Inflammatory macrophage treated with lipopolysaccharide for 1 hour (primary cell): ENCODE measurements around the gene DNHD1.

ENCODE experiments used
- DNase-seq, 2 donors: peaks; one replicate each; pipeline ENCODE4 v3.0.0-alpha.2; 2020 to 2022

DNHD1 gene

DNA sequence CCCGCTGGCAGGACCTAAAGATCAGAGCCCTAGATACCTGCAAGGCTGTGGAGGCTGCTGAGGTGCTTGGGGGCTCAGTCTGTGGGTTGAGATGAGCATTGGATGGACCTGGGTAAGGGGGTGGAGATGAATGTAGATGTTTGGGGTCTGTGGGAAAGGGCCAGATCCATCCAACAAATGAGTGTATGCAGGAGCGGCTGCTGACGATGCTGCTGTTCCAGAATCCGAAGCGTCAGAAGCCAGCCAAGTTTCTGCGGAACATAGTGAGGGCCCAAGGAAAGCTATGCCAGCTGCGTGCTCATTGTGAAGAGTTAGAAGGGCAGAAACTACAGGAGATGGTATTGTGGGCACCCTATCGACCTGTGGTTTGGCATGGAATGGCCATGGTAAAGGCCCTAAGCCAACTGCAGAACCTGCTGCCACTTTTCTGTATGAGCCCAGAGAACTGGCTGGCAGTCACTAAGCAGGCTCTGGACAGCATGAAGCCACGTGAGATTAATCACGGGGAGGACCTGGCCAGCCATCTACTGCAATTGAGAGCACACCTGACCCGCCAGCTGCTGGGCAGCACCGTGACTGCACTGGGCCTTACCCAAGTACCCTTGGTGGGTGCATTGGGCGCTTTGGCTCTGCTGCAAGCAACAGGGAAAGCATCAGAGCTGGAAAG lies 69.8 kb downstream of the DNHD1 start:
- DNase-seq: no peak

DNA sequence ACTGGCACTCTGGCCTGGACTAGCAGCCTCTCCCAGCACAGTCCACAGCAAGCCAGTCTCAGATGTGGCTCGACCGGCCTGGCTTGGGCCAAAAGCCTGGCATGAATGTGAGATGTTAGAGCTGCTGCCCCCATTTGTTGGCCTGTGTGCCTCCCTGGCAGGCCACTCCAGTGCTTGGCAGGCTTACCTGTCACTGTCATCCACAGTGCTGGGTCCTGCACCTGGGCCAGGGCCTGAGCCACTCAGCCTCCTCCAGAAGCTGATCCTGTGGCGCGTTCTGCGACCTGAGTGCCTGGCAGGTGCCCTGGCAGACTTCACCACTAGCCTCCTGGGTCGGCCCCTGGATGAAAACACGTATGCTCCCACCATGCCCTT lies 70.3 kb downstream of the DNHD1 start:
- no peak for DNase-seq

DNA sequence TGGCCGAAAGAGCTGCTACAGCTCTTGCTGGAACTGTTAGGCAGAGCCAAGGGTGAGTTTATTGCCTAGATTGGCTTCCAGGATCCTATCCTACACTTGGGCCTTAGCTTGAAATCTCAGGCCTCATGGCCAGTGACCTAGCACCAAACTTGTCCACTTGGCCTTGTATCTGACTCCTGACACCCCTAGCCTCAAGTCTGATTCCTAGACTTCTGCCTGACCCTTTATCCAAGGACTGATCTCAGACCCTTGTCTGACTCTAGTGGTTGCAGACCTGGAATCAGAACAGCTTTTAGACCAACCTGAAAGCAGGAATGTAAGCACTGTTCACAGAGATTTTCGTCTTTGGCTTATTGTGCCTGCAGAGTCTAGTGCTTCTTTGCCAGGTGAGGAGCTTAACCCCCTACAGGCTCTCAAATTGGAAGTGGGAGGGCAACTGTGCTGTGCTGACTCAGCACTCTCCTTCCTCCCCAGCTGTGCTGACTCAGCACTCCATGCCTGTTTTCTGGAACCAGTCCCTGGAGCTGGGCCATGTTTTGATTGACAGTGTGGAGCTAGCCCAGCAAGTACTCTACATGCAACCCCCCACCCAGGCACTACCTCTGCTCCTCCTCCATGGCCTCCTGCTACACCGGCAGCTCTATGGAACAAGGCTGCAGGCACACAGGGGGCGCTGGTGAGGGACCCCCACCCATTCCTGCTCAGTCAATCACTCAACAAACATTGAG lies 71.3 kb downstream of the DNHD1 start:
- DNase-seq: no peak

DNA sequence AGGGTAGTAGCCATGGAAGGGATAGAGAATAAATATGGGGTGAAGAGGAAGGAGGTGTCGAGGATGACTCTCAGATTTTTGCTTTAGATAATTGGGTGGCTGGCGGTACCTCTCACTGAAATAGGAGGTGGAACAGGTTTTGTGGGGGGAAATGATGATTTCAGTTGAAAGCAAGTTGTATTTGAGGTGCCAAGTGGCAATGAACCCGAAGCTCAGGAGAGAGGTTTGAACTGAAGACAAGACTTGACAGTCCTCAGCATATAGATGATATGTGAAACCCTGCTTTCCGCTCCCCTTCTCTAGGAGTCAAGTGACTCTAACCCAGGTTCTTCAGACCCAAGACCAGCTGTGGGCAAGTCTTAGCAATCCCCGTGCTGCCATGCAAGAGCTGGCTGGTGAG lies 72.6 kb downstream of the DNHD1 start:
- DNase-seq: no peak

DNA sequence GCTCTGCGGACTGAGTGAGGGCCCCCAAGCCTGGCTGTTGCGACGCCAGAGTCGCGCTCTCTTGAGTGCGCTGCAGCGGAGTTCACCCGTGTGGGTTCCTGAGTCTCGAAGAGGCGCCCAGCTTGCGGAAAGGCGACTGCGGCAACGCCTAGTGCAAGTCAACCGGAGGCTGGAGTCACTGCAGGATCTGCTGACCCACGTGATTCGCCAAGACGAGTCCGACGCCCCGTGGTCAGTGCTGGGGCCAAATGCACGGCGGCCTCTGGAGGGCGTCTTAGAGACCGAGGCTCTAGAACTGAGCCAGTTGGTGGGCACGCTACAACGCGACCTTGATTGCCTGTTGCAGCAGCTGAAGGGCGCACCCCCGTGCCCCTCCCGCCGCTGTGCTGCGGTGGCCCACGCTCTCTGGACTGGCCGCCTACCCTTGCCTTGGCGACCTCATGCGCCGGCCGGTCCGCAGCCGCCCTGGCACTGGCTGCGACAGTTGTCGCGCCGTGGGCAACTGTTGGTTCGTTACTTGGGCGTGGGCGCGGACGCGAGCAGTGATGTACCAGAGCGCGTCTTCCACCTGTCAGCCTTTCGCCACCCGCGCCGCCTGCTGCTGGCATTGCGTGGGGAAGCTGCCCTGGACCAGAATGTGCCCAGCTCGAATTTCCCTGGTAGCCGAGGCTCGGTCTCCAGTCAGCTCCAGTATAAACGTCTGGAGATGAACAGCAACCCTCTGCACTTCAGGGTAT lies 73.8 kb downstream of the DNHD1 start:
- no peak for DNase-seq

DNA sequence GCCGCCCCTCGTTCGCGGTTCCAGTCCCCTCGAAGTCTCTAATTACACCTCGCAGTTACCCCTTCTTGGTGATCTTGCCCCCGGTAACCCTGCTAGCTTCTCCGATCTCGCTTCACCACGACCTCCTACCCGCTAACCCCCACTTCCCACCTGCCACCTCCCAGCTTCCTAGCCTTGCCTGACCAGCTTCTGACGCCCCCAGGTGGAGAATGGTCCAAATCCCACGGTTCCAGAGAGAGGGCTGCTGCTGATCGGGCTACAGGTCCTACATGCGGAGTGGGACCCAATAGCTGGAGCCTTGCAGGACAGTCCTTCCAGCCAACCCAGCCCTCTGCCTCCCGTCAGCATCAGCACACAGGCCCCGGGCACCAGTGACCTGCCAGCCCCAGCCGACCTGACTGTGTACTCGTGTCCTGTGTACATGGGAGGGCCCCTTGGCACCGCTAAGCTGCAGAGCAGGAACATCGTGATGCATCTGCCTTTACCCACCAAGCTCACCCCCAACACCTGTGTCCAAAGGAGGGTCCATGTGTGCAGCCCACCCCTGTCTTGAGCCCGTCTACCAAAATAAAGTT lies 74.4 kb downstream of the DNHD1 start:
- DNase-seq: no peak

DNA sequence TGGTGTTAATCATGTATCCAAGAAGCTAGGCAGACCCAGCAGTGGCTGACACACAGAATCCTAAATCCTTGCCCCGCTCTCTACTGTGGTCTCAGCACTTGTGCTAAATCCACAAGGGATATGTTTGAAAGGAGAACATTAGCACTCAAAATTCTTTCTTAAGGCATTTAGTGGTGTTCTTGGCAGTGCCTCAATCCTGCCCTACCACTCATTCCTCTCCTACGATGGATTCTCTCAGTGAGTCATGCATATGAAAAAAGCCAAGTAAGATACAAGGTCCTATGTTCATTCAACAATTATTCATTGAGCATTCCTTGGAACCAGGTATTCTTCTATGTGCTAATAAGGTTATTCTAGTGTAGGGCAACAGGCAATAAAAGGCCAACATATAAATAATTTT lies 75.1 kb downstream of the DNHD1 start:
- no peak for DNase-seq

DNA sequence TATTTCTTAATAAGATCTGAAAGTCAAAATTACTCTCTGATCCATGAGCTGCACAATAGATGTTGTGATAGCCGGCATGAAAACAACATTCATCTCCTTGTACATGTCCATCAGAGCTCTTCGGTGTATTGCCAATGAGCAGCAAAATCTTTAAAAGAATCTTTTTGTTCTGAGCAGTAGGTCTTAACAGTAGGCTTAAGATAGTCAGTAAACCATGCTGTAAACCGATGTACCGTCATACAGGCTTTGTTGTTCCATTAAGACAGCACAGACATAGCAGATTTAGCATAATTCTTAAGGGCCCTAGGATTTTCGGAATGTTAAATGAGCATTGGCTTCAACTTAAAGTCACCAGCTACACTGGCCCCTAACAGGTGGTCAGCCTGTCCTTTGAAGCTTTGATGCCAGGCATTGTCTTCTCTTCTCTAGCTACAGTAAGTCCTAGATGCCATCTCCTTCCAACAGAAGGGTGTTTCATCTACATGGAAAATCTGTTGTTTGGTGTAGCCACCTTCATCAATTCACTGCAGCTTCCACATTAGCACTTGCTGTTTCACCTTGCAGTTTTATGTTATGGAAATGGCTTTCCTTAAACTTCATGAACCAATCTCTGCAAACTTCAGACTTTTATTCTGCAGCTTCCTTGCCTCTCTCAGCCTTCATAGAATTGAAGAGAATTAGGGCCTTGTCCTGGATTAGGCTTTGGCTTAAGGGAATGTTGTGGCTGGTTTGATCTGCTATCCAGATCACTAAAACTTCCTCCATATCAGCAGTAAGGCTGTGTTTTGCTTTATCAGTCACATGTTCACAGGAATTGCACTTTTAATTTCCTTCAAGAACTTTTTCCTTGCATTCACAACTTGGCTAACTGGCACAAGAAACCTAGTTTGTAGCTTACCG lies 78.0 kb downstream of the DNHD1 start:
- DNase-seq: no peak

DNA sequence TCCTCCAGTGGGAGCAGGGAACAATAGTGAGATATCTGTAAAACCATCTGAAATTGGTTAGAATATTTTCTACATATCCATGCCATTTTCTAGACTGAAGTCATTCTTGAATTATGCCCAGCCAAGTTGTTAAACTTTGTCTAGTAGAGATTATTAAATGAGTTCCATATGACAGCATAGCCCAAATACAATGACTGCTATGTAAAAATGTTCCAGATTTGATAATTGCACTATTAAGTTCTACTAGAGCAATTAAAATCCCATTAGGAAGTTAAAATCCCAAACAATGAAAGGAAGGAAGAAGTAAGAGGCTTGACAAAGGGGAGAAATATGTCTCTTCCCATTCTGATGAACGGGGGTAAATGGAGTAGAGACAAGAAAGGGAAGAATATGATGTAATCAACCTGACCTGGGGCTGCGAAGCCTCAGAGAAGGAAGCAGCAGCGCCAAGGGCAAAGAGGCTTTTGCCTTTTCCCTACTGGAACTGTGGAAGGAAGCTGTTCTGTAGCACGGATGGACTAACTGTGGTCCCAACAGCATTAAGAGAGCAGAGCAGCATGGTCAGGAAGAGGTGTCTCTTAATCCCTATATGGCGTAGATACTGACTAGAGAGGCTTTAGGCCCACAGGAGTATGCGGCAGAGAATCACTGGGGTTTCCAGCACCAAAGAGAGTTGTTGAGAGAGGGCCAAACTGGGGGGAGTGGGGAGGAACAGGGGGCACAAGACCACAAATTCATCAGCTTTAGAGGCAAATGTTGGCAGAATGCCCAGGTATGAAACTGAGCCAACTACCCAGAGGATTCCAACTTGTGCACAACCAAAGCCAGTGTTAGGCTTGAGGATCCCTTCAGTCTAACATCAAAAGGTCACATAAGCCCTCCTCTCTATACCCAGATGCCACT lies 79.6 kb downstream of the DNHD1 start:
- peak; percentile 6 to 16 for DNase-seq

DNA sequence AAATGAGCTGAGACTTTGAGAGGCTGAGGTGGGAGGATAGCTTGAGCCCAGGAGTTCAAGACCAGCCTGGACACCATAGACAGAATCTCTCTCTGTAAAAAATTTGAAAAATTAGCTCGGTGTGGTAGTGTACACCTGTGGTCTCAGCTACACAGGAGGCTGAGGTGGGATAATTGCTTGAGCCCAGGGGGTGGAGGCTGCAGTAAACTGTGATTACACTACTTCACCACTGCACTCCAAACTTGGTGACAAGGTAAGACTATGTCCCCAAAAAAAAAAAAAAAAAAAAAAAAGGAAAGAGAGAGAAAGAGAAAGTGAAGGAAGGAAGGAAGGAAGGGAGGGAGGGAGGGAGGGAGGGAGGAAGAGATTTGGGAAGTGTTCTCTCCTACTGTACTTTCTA lies 81.1 kb downstream of the DNHD1 start:
- no peak for DNase-seq

DNA sequence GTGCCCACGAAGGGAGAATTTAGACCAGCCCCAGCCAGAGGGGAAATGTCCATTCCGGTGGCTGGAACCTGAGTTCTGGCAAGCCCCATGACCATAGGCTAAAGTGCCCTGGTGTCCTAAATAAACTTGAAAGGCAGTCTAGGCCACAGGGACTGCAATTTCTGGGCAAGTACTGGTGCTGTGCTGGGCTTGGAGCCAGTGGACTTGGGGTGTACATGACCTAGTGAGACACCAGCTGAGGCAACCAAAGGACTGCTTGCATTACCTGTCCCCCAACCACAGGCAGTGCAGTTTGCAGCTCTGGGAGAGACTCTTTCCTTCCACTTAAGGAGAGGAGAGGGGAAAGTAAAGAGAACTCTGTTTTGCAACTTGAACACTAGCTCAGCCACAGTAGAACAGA lies 82.6 kb downstream of the DNHD1 start:
- DNase-seq: no peak

DNA sequence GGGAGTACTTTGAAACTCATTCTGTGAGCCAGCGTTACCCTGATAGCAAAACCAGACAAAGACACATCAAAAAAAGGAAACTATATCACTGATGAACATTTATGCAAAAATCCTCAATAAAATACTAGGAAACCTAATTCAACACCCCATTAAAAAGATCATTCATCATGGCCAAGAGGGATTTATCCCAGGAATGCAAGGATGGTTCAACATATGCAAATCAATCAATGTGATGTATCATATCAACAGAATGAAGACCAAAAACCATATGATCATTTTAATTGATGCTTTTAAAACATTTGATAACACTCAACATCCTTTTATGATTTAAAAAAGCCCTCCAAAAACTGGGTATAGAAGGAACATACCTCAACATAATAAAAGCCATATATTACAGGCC lies 86.5 kb downstream of the DNHD1 start:
- no peak for DNase-seq

DNA sequence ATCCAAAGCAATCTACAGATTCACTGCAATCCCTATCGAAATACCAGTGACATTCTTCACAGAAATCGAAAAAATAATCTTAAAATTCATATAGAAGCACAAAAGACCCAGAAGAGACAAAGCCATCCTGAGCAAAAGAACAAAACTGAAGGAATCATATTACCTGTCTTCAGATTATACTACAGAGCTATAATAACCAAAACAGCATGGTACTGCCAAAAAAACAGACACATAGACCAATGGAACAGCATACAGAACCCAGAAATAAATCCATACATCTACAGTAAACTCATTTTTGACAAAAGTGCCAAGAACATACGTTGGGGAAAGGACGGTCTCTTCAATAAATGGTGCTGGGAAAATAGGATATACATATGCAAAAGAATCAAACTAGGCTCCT lies 87.4 kb downstream of the DNHD1 start:
- no peak for DNase-seq

DNA sequence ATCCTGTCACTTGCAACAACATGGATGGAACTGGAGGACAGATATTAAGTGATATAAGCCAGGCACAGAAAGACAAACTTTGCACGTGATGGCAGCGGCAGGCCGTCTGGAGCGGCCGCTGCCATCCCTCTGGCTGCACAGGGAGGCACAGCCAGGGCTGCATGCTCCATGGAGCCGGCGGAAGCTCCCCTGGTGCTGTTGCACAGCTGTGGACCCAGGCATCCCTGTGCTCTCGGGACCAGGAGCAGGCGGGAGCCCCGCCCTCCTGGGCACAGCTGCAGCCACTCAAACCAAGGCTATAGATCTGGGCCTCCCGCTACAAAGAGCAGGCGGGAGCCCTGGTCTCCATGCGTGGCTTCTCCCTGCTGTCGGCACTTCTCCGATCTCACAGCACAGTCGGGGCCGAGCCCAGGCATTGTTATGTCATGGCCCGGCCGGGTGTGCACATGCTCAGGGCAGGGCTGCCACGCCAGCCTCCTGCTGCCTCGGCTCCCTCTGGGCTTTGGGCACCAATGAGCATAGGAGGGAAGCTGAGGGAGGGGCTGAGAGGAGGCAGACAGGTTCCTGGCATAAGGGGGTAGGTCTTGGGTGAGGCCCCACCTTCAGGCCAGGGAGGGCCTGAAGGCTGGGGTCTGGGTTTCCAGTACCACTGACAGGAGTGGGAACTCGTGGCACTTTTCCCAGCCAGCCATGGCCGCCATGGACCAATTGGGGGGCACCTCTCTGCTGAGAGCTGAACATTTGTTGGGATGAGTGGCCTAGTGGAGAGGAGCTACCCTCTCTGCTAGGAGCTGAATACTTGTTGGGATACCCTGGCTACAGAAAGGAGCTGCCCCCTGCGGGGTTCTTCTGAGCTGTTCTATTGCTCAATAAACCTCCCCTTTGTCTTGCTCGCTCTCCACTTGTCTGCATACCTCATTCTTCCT lies 89.6 kb downstream of the DNHD1 start:
- no peak for DNase-seq

DNA sequence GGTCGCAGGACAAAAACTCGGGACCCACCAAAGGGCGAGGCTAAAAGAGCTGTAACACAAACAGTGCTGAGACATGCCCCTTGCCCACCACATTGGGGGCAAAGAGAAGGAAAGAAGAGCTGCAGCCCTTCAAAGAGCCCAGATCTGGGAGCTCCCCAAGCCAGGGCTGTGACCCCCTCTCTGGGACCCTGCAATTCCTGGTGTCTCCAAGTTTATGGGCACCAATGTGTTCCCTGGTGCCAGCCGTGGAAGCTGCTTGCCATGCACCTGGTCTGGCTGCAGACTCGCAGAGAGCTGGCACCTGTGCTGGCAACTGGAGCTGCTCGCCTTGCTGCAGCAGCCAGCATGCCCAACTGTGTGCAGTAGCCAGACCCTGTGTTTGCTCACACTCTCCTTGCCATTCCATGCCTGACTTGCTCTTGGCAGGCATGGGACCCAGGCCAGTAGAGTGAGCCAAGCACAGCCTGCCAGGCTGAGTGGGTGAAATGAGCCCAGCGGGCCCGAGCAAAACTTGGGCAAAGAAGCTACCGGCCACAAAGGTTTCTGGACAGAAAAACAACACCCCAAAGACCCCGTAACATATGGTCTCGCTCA lies 90.4 kb downstream of the DNHD1 start:
- DNase-seq: no peak

DNA sequence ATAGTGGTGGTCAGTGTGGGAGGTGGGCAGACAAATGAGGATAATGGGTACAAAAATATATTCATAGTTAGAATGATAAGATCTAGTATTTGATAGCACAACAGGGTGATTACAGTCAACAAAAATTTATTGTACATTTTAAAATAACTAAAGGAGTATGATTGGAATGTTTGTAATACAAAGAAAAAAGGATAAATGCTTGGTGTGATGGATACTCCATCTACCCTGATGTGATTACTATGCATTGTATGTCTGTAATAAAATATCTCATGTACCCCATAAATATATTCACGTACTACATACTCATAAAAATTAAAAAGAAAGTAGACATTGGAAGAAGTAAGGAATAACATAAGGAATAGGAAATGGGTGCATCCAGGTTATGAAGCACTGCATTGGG lies 90.9 kb downstream of the DNHD1 start:
- DNase-seq: no peak

DNA sequence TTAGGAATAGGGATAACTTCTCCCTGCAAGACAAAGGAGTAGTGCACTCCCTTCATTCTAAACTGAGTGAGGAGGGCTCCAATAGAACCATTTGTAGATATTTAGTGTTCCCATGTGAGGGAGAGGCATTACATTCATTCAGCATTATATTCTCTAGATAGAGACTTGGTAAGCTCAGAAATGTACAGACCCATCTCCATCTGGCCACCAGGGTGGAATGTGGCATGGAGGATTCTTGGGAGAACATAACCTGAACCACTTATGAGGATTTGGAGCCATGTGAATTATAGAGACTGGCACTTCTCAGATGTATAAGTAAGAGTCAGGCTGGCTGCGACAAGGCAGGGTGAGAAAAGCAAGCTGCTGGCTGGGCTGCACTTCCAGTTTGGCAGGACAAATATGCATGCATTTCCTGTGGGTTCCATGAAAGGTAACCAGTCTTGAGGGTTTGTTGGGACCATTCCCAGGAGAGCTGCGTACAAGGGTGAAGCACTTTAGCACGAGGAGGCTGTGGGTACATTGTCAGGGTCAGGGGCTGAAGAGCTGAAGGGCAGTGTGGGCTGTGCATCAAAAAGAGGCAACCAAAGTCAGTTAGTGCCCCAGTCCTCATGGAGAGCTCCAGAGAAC lies 97.2 kb downstream of the DNHD1 start:
- DNase-seq: no peak

DNA sequence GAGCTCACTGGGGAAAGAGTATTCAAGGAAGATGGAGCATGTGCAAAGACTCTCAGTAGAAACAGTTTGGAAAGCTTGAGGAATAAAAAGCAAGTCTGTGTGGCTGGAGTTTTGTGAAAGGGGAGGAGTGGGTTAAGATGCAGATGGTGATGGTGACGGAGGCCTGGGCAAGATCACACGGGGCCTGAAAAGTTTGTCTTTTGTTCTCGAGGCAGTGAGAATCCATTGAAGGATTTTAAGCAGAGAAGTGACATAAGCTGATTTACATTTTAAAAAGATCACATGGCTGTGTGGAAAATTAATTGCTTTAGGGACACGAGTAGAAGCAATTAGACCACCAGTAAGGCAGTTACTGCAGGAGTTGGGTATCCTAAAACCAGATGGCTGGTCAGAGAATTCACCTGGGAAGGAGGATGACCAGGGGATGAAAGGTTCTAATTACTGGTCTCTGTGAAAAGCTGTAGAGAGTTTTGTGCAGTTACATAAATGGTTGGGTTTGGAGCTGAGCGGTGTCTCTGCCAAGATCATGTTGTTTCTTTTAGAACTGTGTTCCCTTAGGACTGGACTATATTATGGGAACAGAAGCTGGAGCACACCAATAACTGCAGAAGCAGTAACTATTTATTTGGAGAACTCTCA lies 99.3 kb downstream of the DNHD1 start:
- no peak for DNase-seq

DNA sequence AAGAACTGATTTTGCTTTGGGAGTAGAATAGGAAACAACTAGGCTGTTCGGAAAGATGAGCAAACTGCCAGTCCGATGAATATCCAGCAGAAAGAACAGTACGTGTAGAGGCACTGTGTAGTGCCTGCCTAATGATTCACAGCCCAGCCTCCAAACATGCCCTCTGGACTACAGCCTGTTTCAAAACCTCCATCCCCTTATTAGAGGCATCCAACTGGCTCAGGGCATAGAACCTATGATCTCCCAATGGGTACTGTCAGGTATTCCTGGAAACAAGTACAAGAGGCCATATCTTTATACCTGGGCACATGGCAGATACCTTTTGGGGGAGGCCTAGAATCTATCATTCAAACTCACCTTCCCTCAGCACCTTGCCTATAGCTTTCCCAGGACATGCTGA lies 101.5 kb downstream of the DNHD1 start:
- DNase-seq: no peak
